ENCODE data around the gene S1PR5.
"Not testable (repeated sequence)": the region's sequence is repeated elsewhere in the genome, so short reads cannot be mapped to it uniquely, and the experiment has no call there.

Gene S1PR5

GRCh38 chr19:10532457-10532856, 15.2 kb upstream of the S1PR5 start:
- Histone ChIP-seq H3K27me3 (ENCODE audit: control insufficient read depth, insufficient read depth, low read length, poor library complexity, severe bottlenecking) (no peaks in the 10 kb centered on the region), H3K27ac (ENCODE audit: insufficient read depth, low read depth, low read length, poor library complexity, severe bottlenecking) (no peak overlapping the region), H3K4me3 (ENCODE audit: insufficient read depth, low read depth, low read length) (no peak overlapping the region), H3K36me3 (ENCODE audit: control insufficient read depth, insufficient read depth, low read length) (no peaks in the 10 kb centered on the region), H3K9me3 (ENCODE audit: control insufficient read depth, low read length) (no peaks in the 10 kb centered on the region), H3K4me1 (ENCODE audit: control insufficient read depth, insufficient read depth, low read length) (no peaks in the 10 kb centered on the region)
- 94% methylated on average over 1 of the region's 1 CpG for WGBS, 2 experiments

- not testable (repeated sequence) for H3K36me3 ChIP-seq (ENCODE audit: control insufficient read depth, insufficient read depth, low read length); H3K9me3 ChIP-seq (ENCODE audit: control insufficient read depth, low read length); H3K27ac ChIP-seq (ENCODE audit: insufficient read depth, low read depth, low read length, poor library complexity, severe bottlenecking); H3K27me3 ChIP-seq (ENCODE audit: control insufficient read depth, insufficient read depth, low read length, poor library complexity, severe bottlenecking); H3K4me3 ChIP-seq (ENCODE audit: insufficient read depth, low read depth, low read length); H3K4me1 ChIP-seq (ENCODE audit: control insufficient read depth, insufficient read depth, low read length)
- 89 to 93% methylated on average over 8 of the region's 8 CpGs for WGBS, 2 experiments
Observed at GRCh38 chr19:10526887-10527286, 9.6 kb upstream of the S1PR5 start.

DNA sequence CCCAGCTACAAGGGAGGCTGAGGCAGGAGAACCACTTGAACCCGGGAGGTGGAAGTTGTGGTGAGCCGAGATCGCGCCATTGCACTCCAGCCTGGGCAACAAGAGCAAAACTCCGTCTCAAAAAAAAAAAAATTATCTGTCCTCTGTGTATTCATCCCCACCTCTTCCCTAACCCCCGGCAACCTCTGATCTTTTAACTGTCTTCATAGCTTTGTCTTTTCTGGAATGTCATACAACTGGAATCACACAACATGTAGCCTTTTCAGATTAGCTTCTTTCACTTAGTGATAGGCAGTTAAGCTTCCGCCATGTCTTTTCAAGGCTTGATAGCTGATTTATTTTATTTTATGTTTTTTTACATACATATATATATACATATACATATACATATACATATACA, 8.4 kb upstream of the S1PR5 start:
- H3K36me3 ChIP-seq (ENCODE audit: control insufficient read depth, insufficient read depth, low read length), result no peaks in the 10 kb centered on the region
- WGBS, 2 experiments, result 90 to 94% methylated on average over 6 of the region's 7 CpGs

GRCh38 chr19:10523135-10523636, 5.9 kb upstream of the S1PR5 start:
- Histone ChIP-seq H3K4me3 (ENCODE audit: insufficient read depth, low read depth, low read length) (no peak overlapping the region), H3K4me1 (ENCODE audit: control insufficient read depth, insufficient read depth, low read length) (peaks cover 6% of the 10 kb centered on the region)
- WGBS, 2 experiments, result 93 to 97% methylated on average over 1 to 3 of the region's 3 CpGs

More for the DNA sequence above, 8.4 kb upstream of the S1PR5 start:
- no peak overlapping the region for H3K4me3 ChIP-seq (ENCODE audit: insufficient read depth, low read depth, low read length)
- H3K27me3 ChIP-seq (ENCODE audit: control insufficient read depth, insufficient read depth, low read length, poor library complexity, severe bottlenecking), result no peaks in the 10 kb centered on the region
- no peak overlapping the region for H3K27ac ChIP-seq (ENCODE audit: insufficient read depth, low read depth, low read length, poor library complexity, severe bottlenecking)
- H3K4me1 ChIP-seq (ENCODE audit: control insufficient read depth, insufficient read depth, low read length), result no peaks in the 10 kb centered on the region
- no peaks in the 10 kb centered on the region for H3K9me3 ChIP-seq (ENCODE audit: control insufficient read depth, low read length)

DNA sequence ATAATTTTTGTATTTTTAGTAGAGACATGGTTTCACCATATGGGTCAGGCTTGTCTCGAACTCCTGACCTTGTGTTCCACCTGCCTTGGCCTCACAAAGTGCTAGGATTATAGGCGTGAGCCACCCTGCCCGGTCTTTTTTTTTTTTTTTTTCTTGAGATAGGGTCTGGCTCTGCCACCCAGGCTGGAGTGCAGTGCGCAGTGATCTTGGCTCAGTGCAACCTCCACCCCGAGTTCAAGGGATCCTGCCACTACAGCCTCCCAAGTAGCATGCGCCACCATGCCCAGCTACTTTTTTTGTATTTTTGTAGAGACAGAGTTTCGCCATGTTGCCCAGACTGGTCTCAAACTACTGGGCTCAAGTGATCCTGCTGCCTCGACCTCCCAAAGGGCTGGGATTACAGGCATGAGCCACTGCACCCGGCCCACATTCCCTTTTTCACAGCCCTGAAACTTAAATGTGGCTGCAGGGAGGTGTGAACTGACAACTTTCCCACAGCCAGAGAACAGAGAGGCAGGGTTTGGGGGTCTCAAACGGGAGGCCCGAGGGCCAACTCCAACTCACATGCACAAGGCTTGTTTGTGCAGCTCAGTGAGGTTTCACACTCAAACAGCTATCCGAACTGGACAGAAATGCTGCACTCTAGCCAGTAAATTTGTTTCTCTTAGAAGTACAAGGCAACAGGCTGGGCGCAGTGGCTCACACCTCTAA, 4.4 kb upstream of the S1PR5 start:
- WGBS, 2 experiments, result 89 to 91% methylated on average over 13 of the region's 13 CpGs
- no peaks in the 10 kb centered on the region for H3K9me3 ChIP-seq (ENCODE audit: control insufficient read depth, low read length)
- H3K27ac ChIP-seq (ENCODE audit: insufficient read depth, low read depth, low read length, poor library complexity, severe bottlenecking), result no peak overlapping the region
- H3K4me3 ChIP-seq (ENCODE audit: insufficient read depth, low read depth, low read length), result no peak overlapping the region
- peaks cover 9% of the 10 kb centered on the region for H3K4me1 ChIP-seq (ENCODE audit: control insufficient read depth, insufficient read depth, low read length)
- no peaks in the 10 kb centered on the region for H3K36me3 ChIP-seq (ENCODE audit: control insufficient read depth, insufficient read depth, low read length)
- peaks cover 32% of the 10 kb centered on the region for H3K27me3 ChIP-seq (ENCODE audit: control insufficient read depth, insufficient read depth, low read length, poor library complexity, severe bottlenecking)

More at GRCh38 chr19:10523135-10523636, 5.9 kb upstream of the S1PR5 start:
- no peaks in the 10 kb centered on the region for H3K36me3 ChIP-seq (ENCODE audit: control insufficient read depth, insufficient read depth, low read length)
- H3K27ac ChIP-seq (ENCODE audit: insufficient read depth, low read depth, low read length, poor library complexity, severe bottlenecking), result no peak overlapping the region
- H3K27me3 ChIP-seq (ENCODE audit: control insufficient read depth, insufficient read depth, low read length, poor library complexity, severe bottlenecking), result peaks cover 17% of the 10 kb centered on the region
- H3K9me3 ChIP-seq (ENCODE audit: control insufficient read depth, low read length), result no peaks in the 10 kb centered on the region

GRCh38 chr19:10520652-10521318, 3.5 kb upstream of the S1PR5 start:
- 87 to 89% methylated on average over 14 to 15 of the region's 15 CpGs for WGBS, 2 experiments
- Histone ChIP-seq H3K9me3 (ENCODE audit: control insufficient read depth, low read length) (no peaks in the 10 kb centered on the region), H3K36me3 (ENCODE audit: control insufficient read depth, insufficient read depth, low read length) (no peaks in the 10 kb centered on the region), H3K4me3 (ENCODE audit: insufficient read depth, low read depth, low read length) (no peak overlapping the region), H3K27me3 (ENCODE audit: control insufficient read depth, insufficient read depth, low read length, poor library complexity, severe bottlenecking) (peaks cover 41% of the 10 kb centered on the region), H3K27ac (ENCODE audit: insufficient read depth, low read depth, low read length, poor library complexity, severe bottlenecking) (no peak overlapping the region), H3K4me1 (ENCODE audit: control insufficient read depth, insufficient read depth, low read length) (peaks cover 9% of the 10 kb centered on the region)

DNA sequence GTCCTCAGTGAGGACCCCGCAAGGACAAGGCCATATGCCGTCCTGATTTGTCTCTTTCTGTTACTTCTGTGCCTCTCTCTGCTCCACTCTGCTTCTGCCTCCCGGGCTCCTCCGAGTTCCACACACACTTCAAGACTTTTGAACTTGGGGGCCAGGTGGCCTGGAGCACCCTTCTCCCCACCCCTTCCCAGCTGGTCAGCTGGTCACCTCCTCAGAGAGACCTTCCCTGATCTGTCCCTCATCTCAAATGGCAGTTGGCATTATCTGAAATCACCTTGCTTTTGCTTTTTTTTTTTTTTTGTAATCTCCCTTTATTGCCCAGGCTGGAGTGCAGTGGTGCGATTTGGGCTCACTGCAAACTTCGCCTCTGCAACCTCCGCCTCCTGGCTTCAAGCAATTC, 2.2 kb upstream of the S1PR5 start:
- H3K4me1 ChIP-seq (ENCODE audit: control insufficient read depth, insufficient read depth, low read length), result peaks cover 13% of the 10 kb centered on the region
- no peak overlapping the region for H3K27ac ChIP-seq (ENCODE audit: insufficient read depth, low read depth, low read length, poor library complexity, severe bottlenecking)
- no peak overlapping the region for H3K4me3 ChIP-seq (ENCODE audit: insufficient read depth, low read depth, low read length)
- no peaks in the 10 kb centered on the region for H3K9me3 ChIP-seq (ENCODE audit: control insufficient read depth, low read length)
- no peaks in the 10 kb centered on the region for H3K36me3 ChIP-seq (ENCODE audit: control insufficient read depth, insufficient read depth, low read length)
- peaks cover 54% of the 10 kb centered on the region for H3K27me3 ChIP-seq (ENCODE audit: control insufficient read depth, insufficient read depth, low read length, poor library complexity, severe bottlenecking)
- WGBS, 2 experiments, result 85 to 87% methylated on average over 7 of the region's 7 CpGs

DNA sequence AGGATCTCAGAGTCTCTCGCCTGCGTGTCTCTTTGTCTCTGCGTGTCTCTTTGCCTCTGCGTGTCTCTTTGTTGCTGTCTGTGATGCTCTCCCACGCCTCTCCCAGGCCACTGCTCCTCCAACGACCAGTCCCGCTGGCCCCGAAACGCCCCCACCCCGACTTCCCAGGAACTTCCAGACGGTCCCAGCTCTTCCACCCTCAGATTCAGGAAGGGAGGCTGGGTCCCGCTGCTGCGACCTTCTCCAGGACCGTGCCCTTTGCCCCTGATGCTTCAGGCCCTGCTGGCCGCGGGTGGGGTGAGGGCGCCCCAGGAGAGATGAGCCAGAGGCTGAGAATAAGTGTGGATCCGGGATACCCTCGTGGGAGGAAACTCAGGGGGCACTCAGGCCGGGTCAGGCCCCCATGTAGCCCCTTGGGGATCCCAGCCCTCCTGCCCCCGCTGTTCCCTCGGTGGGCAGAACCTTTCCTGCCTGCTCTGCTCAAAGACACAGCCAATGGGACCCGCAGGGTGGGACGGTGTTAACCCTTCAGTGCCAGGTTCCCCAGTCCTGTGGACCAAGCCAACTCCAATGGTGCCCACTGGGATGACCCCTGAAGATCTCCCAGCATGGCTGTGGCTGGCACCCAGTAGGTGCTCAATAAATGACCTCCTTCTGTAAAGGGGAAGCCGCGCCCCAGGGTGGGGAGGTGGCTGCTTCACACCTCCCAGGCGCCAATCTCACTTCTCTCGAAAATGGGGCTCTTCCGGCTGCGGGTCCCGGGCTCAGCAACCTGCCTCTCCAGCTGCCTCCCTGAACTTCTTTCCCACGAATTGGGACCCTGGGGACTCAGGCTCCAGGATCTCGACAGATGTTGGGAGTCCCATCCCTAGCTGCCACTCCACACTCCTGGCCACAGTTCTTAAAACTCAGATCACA, 1.5 kb upstream of the S1PR5 start:
- Histone ChIP-seq H3K9me3 (ENCODE audit: control insufficient read depth, low read length) (no peaks in the 10 kb centered on the region), H3K4me3 (ENCODE audit: insufficient read depth, low read depth, low read length) (peak overlapping the region; percentile 34), H3K27ac (ENCODE audit: insufficient read depth, low read depth, low read length, poor library complexity, severe bottlenecking) (no peak overlapping the region), H3K4me1 (ENCODE audit: control insufficient read depth, insufficient read depth, low read length) (peaks cover 13% of the 10 kb centered on the region), H3K27me3 (ENCODE audit: control insufficient read depth, insufficient read depth, low read length, poor library complexity, severe bottlenecking) (peaks cover 61% of the 10 kb centered on the region), H3K36me3 (ENCODE audit: control insufficient read depth, insufficient read depth, low read length) (no peaks in the 10 kb centered on the region)
- WGBS, 2 experiments, result 27 to 28% methylated on average over 33 of the region's 33 CpGs

GRCh38 chr19:10517760-10518443, 655 bp upstream of the S1PR5 start:
- Histone ChIP-seq H3K9me3 (ENCODE audit: control insufficient read depth, low read length) (no peaks in the 10 kb centered on the region), H3K4me3 (ENCODE audit: insufficient read depth, low read depth, low read length) (peak overlapping the region; percentile 34), H3K27ac (ENCODE audit: insufficient read depth, low read depth, low read length, poor library complexity, severe bottlenecking) (no peak overlapping the region), H3K27me3 (ENCODE audit: control insufficient read depth, insufficient read depth, low read length, poor library complexity, severe bottlenecking) (peaks cover 69% of the 10 kb centered on the region), H3K36me3 (ENCODE audit: control insufficient read depth, insufficient read depth, low read length) (no peaks in the 10 kb centered on the region), H3K4me1 (ENCODE audit: control insufficient read depth, insufficient read depth, low read length) (peaks cover 13% of the 10 kb centered on the region)
- WGBS, 2 experiments, result 2% methylated on average over 27 of the region's 27 CpGs
